Measurements from ENCODE around the gene ALG1. TPM values are rescaled to one million over a fixed set of nuclear protein-coding genes. Genes with fewer than 3 reads are reported as not detected.
"Not testable (repeated sequence)": the region's sequence is repeated elsewhere in the genome, so short reads cannot be mapped to it uniquely, and the experiment has no call there.

The ALG1 gene
- total and polyA plus RNA-seq, 2 donors (not counting 3 experiments of a cell fraction or from before 2014, with no cell fraction given) = 33.7 to 46.0 TPM

GRCh38 chr16:5097470-5098220 lies 26.0 kb downstream of the ALG1 start, which contains the start of gene EEF2KMT:
Gene EEF2KMT (minus strand): TSS chr16:5097795. CDS start chr16:5097739, 56 bp downstream.
- H3K27me3 ChIP-seq (ENCODE audit: control insufficient read depth in 2 of 2, insufficient read depth in 2 of 2, low read length in 2 of 2); H3K27ac ChIP-seq (ENCODE audit: insufficient read depth, low read depth, low read length); H3K9me3 ChIP-seq (replicated peaks; ENCODE audit: control insufficient read depth, insufficient read depth, low read length); H3K9me1 ChIP-seq (replicated peaks; ENCODE audit: control insufficient read depth, extremely low read depth, insufficient read depth, low read length); BruUV-seq (replicated peaks); dilution Hi-C loops (cut with MboI; ENCODE audit: extremely low pct_ligation_motif_present, low sequenced_read_pairs); H3K79me2 ChIP-seq (ENCODE audit: control insufficient read depth, insufficient read depth, low read length); H3K36me3 ChIP-seq (ENCODE audit: control insufficient read depth in 2 of 2, extremely low read depth in 1 of 2, insufficient read depth in 2 of 2, low read length in 2 of 2); H3K4me1 ChIP-seq (ENCODE audit: control insufficient read depth, extremely low read depth, insufficient read depth, low read length); H4K20me1 ChIP-seq (replicated peaks; ENCODE audit: control insufficient read depth, extremely low read depth, insufficient read depth, low read length): not testable (repeated sequence)
- Histone ChIP-seq H3K9ac (replicated peaks; ENCODE audit: extremely low read depth, insufficient read depth, low read length) (peak within 1 kb of the TSS; percentile 31), H3K4me2 (ENCODE audit: insufficient read depth, low read length) (peak within 1 kb of the TSS; percentile 72), H3K4me3 (replicated peaks in 1 of 3; ENCODE audit: insufficient read depth in 1 of 3, low read depth in 1 of 3, low read length in 3 of 3) (peak within 1 kb of the TSS; percentile 26 to 68 (median 59)), H2AFZ (ENCODE audit: low read depth, low read length) (peak within 1 kb of the TSS; percentile 88)
- DNase-seq (ENCODE audit: low read depth, low spot score) (peak; percentile 99), FAIRE-seq (peak; percentile 99)
- intact Hi-C loops (cut with micrococcal nuclease) = loop anchor here (2.0 to 5.0 kb wide), 2 partner anchors 65 to 140 kb away; partner anchors contain the start of genes NAGPA and SEC14L5
- TF ChIP-seq POLR2A (IDR thresholded peaks at IDR 0.05; ENCODE audit: low read depth, low read length) (peak; percentile 28), POLR2AphosphoS5 (IDR thresholded peaks at IDR 0.05; ENCODE audit: insufficient read depth, low read depth, low read length) (peak; percentile 52)
- CTCF ChIA-PET = interaction anchor here (0.9 kb wide), 1 partner anchor 13 kb away, joined by 3 read pairs; no protein-coding TSS in a partner anchor
- POLR2A ChIA-PET = interaction anchor here (0.9 kb wide), 1 partner anchor 733 kb away, joined by 3 read pairs; no protein-coding TSS in a partner anchor

- intact Hi-C loops (cut with micrococcal nuclease) = loop anchor here (5.0 kb wide), 1 partner anchor 141 kb away; the partner anchor contains the start of gene SEC14L5
- peak overlapping the region; percentile 23 to 68 (median 59) for H3K4me3 ChIP-seq (replicated peaks in 1 of 3; ENCODE audit: insufficient read depth in 1 of 3, low read depth in 1 of 3, low read length in 3 of 3)
- H3K27me3 ChIP-seq (ENCODE audit: control insufficient read depth in 2 of 2, insufficient read depth in 2 of 2, low read length in 2 of 2); H3K9me1 ChIP-seq (replicated peaks; ENCODE audit: control insufficient read depth, extremely low read depth, insufficient read depth, low read length); H3K9ac ChIP-seq (replicated peaks; ENCODE audit: extremely low read depth, insufficient read depth, low read length); dilution Hi-C loops (cut with MboI; ENCODE audit: extremely low pct_ligation_motif_present, low sequenced_read_pairs); H3K36me3 ChIP-seq (ENCODE audit: control insufficient read depth in 2 of 2, extremely low read depth in 1 of 2, insufficient read depth in 2 of 2, low read length in 2 of 2); H3K27ac ChIP-seq (ENCODE audit: insufficient read depth, low read depth, low read length); H4K20me1 ChIP-seq (replicated peaks; ENCODE audit: control insufficient read depth, extremely low read depth, insufficient read depth, low read length); H3K79me2 ChIP-seq (ENCODE audit: control insufficient read depth, insufficient read depth, low read length); H3K4me1 ChIP-seq (ENCODE audit: control insufficient read depth, extremely low read depth, insufficient read depth, low read length); BruUV-seq (replicated peaks); H3K9me3 ChIP-seq (replicated peaks; ENCODE audit: control insufficient read depth, insufficient read depth, low read length): not testable (repeated sequence)
- POLR2A ChIA-PET = interaction anchor here (0.9 kb wide), 1 partner anchor 732 kb away, joined by 3 read pairs; no protein-coding TSS in a partner anchor
- H2AFZ ChIP-seq (ENCODE audit: low read depth, low read length) = peak overlapping the region; percentile 88
- peak; percentile 56 for DNase-seq (ENCODE audit: low read depth, low spot score)
- CTCF ChIA-PET = interaction anchor here (0.9 kb wide), 1 partner anchor 14 kb away, joined by 3 read pairs; no protein-coding TSS in a partner anchor
- peak; percentile 65 for FAIRE-seq
- peak overlapping the region; percentile 72 for H3K4me2 ChIP-seq (ENCODE audit: insufficient read depth, low read length)
Measured at GRCh38 chr16:5098221-5099159, 26.8 kb downstream of the ALG1 start.

- H3K4me2 ChIP-seq (ENCODE audit: insufficient read depth, low read length); H3K79me2 ChIP-seq (ENCODE audit: control insufficient read depth, insufficient read depth, low read length); H3K9me3 ChIP-seq (replicated peaks; ENCODE audit: control insufficient read depth, insufficient read depth, low read length); dilution Hi-C loops (cut with MboI; ENCODE audit: extremely low pct_ligation_motif_present, low sequenced_read_pairs); BruUV-seq (replicated peaks); H4K20me1 ChIP-seq (replicated peaks; ENCODE audit: control insufficient read depth, extremely low read depth, insufficient read depth, low read length); H3K4me3 ChIP-seq (replicated peaks in 1 of 3; ENCODE audit: insufficient read depth in 1 of 3, low read depth in 1 of 3, low read length in 3 of 3); CTCF ChIA-PET; H2AFZ ChIP-seq (ENCODE audit: low read depth, low read length); H3K9ac ChIP-seq (replicated peaks; ENCODE audit: extremely low read depth, insufficient read depth, low read length); H3K9me1 ChIP-seq (replicated peaks; ENCODE audit: control insufficient read depth, extremely low read depth, insufficient read depth, low read length); H3K4me1 ChIP-seq (ENCODE audit: control insufficient read depth, extremely low read depth, insufficient read depth, low read length); H3K27ac ChIP-seq (ENCODE audit: insufficient read depth, low read depth, low read length); DNase-seq (ENCODE audit: low read depth, low spot score); H3K36me3 ChIP-seq (ENCODE audit: control insufficient read depth in 2 of 2, extremely low read depth in 1 of 2, insufficient read depth in 2 of 2, low read length in 2 of 2); H3K27me3 ChIP-seq (ENCODE audit: control insufficient read depth in 2 of 2, insufficient read depth in 2 of 2, low read length in 2 of 2); POLR2A ChIA-PET; FAIRE-seq: not testable (repeated sequence)
- intact Hi-C loops (cut with micrococcal nuclease) = loop anchor here (5.0 kb wide), 1 partner anchor 142 kb away; the partner anchor contains the start of gene SEC14L5
Measured at GRCh38 chr16:5099174-5099573, 27.5 kb downstream of the ALG1 start.
